Endothelial cell of umbilical vein (primary cell): ENCODE measurements around the gene CABYR. TPM values are rescaled to one million over a fixed set of nuclear protein-coding genes. Genes with fewer than 3 reads are reported as not detected.

Experiments
- BruUV-seq: library from RNA; stranded (reverse); fragments of 400-500 nt; replicated peaks from 2 replicates; lab custom pipeline; 2021; lab: Mats Ljungman, UMichigan
- CTCF ChIA-PET: fragments of 300-600, 350-600 bp; sonication (Branson Sonifier 250); formaldehyde crosslinking; loops from one replicate; lab custom pipeline; 2021; ENCODE audit warnings: antibody characterized with exemption, inconsistent platforms; lab: Charles Lee
- POLR2A ChIA-PET: fragments of 300-600, 350-600 bp; sonication (Branson Sonifier 250); formaldehyde crosslinking; loops from one replicate; lab custom pipeline; 2021; ENCODE audit warnings: antibody characterized with exemption, inconsistent platforms; lab: Charles Lee
- DNase-seq: peaks from one replicate; pipeline ENCODE4 v3.0.0-alpha.2; 2011; ENCODE audit warnings: low read depth, low spot score
- FAIRE-seq: peaks from 2 replicates; lab custom pipeline; 2011; peaks lifted over from hg19 to GRCh38; lab: Jason Lieb, UNC
- H2AFZ ChIP-seq: 2 replicates; pipeline ENCODE4 v1.6.0; 2012; ENCODE audit warnings: low read depth, low read length, control low read depth, inconsistent platforms
- H3K27ac ChIP-seq: 2 replicates; pipeline ENCODE4 v1.5.1; 2011; ENCODE audit warnings: low read depth, mild to moderate bottlenecking, control low read depth, low read length, moderate library complexity; ENCODE audit not compliant: insufficient read depth
- H3K27me3 ChIP-seq, 2 experiments: 2 replicates each; pipeline versions ENCODE4 v1.6.0 to v1.6.1; 2011; ENCODE audit warnings: low read length in 2 of 2, mixed read lengths in 1 of 2; ENCODE audit not compliant: control insufficient read depth in 2 of 2, insufficient read depth in 2 of 2
- H3K36me3 ChIP-seq, 2 experiments: 2 replicates in 1 of 2; 3 replicates in 1 of 2; pipeline ENCODE4 v1.5.1; 2011; ENCODE audit warnings: low read length in 2 of 2, mild to moderate bottlenecking in 1 of 2, moderate library complexity in 1 of 2; ENCODE audit not compliant: control insufficient read depth in 2 of 2, insufficient read depth in 2 of 2; ENCODE audit errors: extremely low read depth in 1 of 2
- H3K4me1 ChIP-seq: 3 replicates; pipeline ENCODE4 v1.5.1; 2011; ENCODE audit warnings: mild to moderate bottlenecking, low read length; ENCODE audit not compliant: control insufficient read depth, insufficient read depth; ENCODE audit errors: extremely low read depth
- H3K4me2 ChIP-seq: 2 replicates; pipeline ENCODE4 v1.6.1; 2011; ENCODE audit warnings: low read length, control low read depth, mixed read lengths; ENCODE audit not compliant: insufficient read depth
- H3K4me3 ChIP-seq, 3 experiments: fragments of 200-600 bp in 1 of 3; sonication (generic), shearing (Covaris generic) in 1 of 3; replicated peaks in 1 of 3; 2 replicates each; pipeline ENCODE4 v1.5.1; 2011 to 2016; ENCODE audit warnings: control low read depth in 3 of 3, low read length in 3 of 3, mild to moderate bottlenecking in 2 of 3, inconsistent platforms in 1 of 3, low read depth in 1 of 3, moderate library complexity in 1 of 3; ENCODE audit not compliant: insufficient read depth in 1 of 3
- H3K79me2 ChIP-seq: 2 replicates; pipeline ENCODE4 v1.6.0; 2012; ENCODE audit warnings: low read length, inconsistent platforms; ENCODE audit not compliant: control insufficient read depth, insufficient read depth
- H3K9ac ChIP-seq: replicated peaks from 2 replicates; pipeline ENCODE3; 2011; ENCODE audit warnings: low read length, control low read depth; ENCODE audit not compliant: insufficient read depth; ENCODE audit errors: extremely low read depth
- H3K9me1 ChIP-seq: replicated peaks from 3 replicates; pipeline ENCODE4 v1.6.0; 2011; ENCODE audit warnings: mild to moderate bottlenecking, low read length; ENCODE audit not compliant: control insufficient read depth, insufficient read depth; ENCODE audit errors: extremely low read depth
- H3K9me3 ChIP-seq: replicated peaks from 2 replicates; pipeline ENCODE4 v1.5.1; 2012; ENCODE audit warnings: low read length, inconsistent platforms; ENCODE audit not compliant: control insufficient read depth, insufficient read depth
- H4K20me1 ChIP-seq: replicated peaks from 2 replicates; pipeline ENCODE3; 2011; ENCODE audit warnings: mild to moderate bottlenecking, low read length; ENCODE audit not compliant: control insufficient read depth, insufficient read depth; ENCODE audit errors: extremely low read depth
- CTCF ChIP-seq, 2 donors: IDR thresholded peaks; 1 replicate in 1 of 2; 2 replicates in 1 of 2; pipeline ENCODE4 v1.5.1; 2011; ENCODE audit warnings: low read length in 2 of 2, mild to moderate bottlenecking in 2 of 2, moderate library complexity in 2 of 2, control low read depth in 1 of 2, inconsistent platforms in 1 of 2, low read depth in 1 of 2; ENCODE audit not compliant: insufficient read depth in 1 of 2; ENCODE audit errors: extremely low read depth in 1 of 2
- EZH2 ChIP-seq: IDR thresholded peaks from 2 replicates; pipeline ENCODE4 v1.6.1; 2012; ENCODE audit warnings: borderline replicate concordance, low read depth, mild to moderate bottlenecking, moderate library complexity, low read length, inconsistent platforms; ENCODE audit not compliant: severe bottlenecking
- FOS ChIP-seq: IDR thresholded peaks from 2 replicates; pipeline ENCODE4 v1.6.1; 2011; ENCODE audit warnings: mild to moderate bottlenecking, low read length, moderate library complexity, borderline replicate concordance; ENCODE audit not compliant: insufficient read depth
- GATA2 ChIP-seq: IDR thresholded peaks from 2 replicates; pipeline ENCODE4 v1.7.0; 2011; ENCODE audit warnings: low read depth, mild to moderate bottlenecking, moderate library complexity, mixed read lengths, low read length; ENCODE audit not compliant: insufficient read length, insufficient read depth
- JUN ChIP-seq: IDR thresholded peaks from 2 replicates; pipeline ENCODE4 v1.6.1; 2011; ENCODE audit warnings: borderline replicate concordance, low read depth; ENCODE audit not compliant: insufficient read length, insufficient read depth
- MAX ChIP-seq: IDR thresholded peaks from 2 replicates; pipeline ENCODE4 v1.6.1; 2011; ENCODE audit not compliant: insufficient read depth, insufficient read length
- MYC ChIP-seq: IDR thresholded peaks from one replicate; pipeline ENCODE4 v1.6.1; 2011; ENCODE audit warnings: mild to moderate bottlenecking, low read depth, low read length
- POLR2A ChIP-seq: IDR thresholded peaks from 2 replicates; pipeline ENCODE4 v1.6.1; 2012; ENCODE audit warnings: low read depth, mild to moderate bottlenecking, control low read depth, low read length
- POLR2AphosphoS5 ChIP-seq: IDR thresholded peaks from 2 replicates; pipeline ENCODE4 v1.6.1; 2012; ENCODE audit warnings: low read depth, mild to moderate bottlenecking, control low read depth, low read length, moderate library complexity; ENCODE audit not compliant: insufficient read depth
- dilution Hi-C: fragments of 300-500 bp; cut with MboI; formaldehyde crosslinking; loops from one replicate; pipeline ENCODE4 v1.15.0; 2019; ENCODE audit warnings: low sequenced_read_pairs; ENCODE audit not compliant: extremely low pct_ligation_motif_present
- intact Hi-C: fragments of 100-400 bp; cut with micrococcal nuclease; formaldehyde crosslinking; loops from one replicate; pipeline ENCODE4 v1.10.0; 2022
- polyA plus RNA-seq, 4 experiments: library from polyadenylated mRNA; depleted of rRNA in 3 of 4; stranded (reverse) in 3 of 4; unstranded in 1 of 4; fragments of >200 nt; gene quantifications; 2 replicates each; pipeline versions ENCODE4 v1.2.1 to v1.2.3, GENCODE V29; 2011 to 2012; ENCODE audit warnings: missing spikeins in 1 of 4
- total RNA-seq: library from RNA; stranded (reverse); gene quantifications from 2 replicates; pipeline ENCODE4 v1.2.3, GENCODE V29; 2021

Gene CABYR
- total and polyA plus RNA-seq, 2 donors (not counting 3 experiments of a cell fraction or from before 2014, with no cell fraction given) = 3.9 to 8.9 TPM

GRCh38 chr18:24170360-24170759, 31.5 kb downstream of the CABYR start:
- Histone ChIP-seq H3K4me2 (no peak overlapping the region), H3K4me3 (no peak overlapping the region), H3K27ac (no peak overlapping the region), H3K79me2 (no peaks in the 10 kb centered on the region), H2AFZ (no peak overlapping the region), H3K27me3 (no peaks in the 10 kb centered on the region), H3K36me3 (no peaks in the 10 kb centered on the region), H3K4me1 (no peaks in the 10 kb centered on the region), H3K9me1 (no peaks in the 10 kb centered on the region), H3K9me3 (no peaks in the 10 kb centered on the region), H4K20me1 (no peaks in the 10 kb centered on the region), H3K9ac (no peak overlapping the region)
- no TSS peak for BruUV-seq
- TF ChIP-seq FOS = no peak
- TF ChIP-seq MYC = no peak
- TF ChIP-seq GATA2 = no peak
- no peak for TF ChIP-seq EZH2
- TF ChIP-seq POLR2A = no peak
- TF ChIP-seq JUN = no peak
- no peak for TF ChIP-seq CTCF (IDR thresholded peaks at IDR 0.05; ENCODE audit: extremely low read depth in 1 of 2, insufficient read depth in 1 of 2, low read depth in 1 of 2, low read length in 2 of 2)
- TF ChIP-seq POLR2AphosphoS5 = no peak
- TF ChIP-seq MAX = no peak
- DNase-seq (no peak), FAIRE-seq (no peak)
- dilution Hi-C loops = no loop called here
- ChIA-PET POLR2A (no interaction called here), CTCF (no interaction called here)
- intact Hi-C loops = no loop called here
